Activated CD8-positive, alpha-beta memory T cell treated with anti-CD3 and anti-CD28 coated beads for 48 hours (primary cell): ENCODE data around the gene BRF1.
"Not testable (repeated sequence)": the region's sequence is repeated elsewhere in the genome, so short reads cannot be mapped to it uniquely, and the experiment has no call there.

Experiments used
- DNase-seq, 3 experiments: peaks; one replicate each; pipeline ENCODE4 v3.0.0-alpha.2; 2020; ENCODE audit warnings: low read depth in 2 of 3, low spot score in 2 of 3

The BRF1 gene

GRCh38 chr14:105332350-105332874 lies 31.6 kb upstream of the BRF1 start:
- DNase-seq: no peak

- DNase-seq: no peak
Measured at GRCh38 chr14:105331575-105332349, 31.0 kb upstream of the BRF1 start.

GRCh38 chr14:105330491-105330895 lies 29.7 kb upstream of the BRF1 start:
- DNase-seq: no peak

GRCh38 chr14:105329411-105330150 lies 28.8 kb upstream of the BRF1 start:
- no peak for DNase-seq

GRCh38 chr14:105328678-105329390 lies 28.0 kb upstream of the BRF1 start:
- DNase-seq: no peak

GRCh38 chr14:105328070-105328677 lies 27.4 kb upstream of the BRF1 start:
- no peak for DNase-seq

GRCh38 chr14:105327695-105328045 lies 26.9 kb upstream of the BRF1 start:
- not testable (repeated sequence) for DNase-seq

GRCh38 chr14:105326891-105327694 lies 26.3 kb upstream of the BRF1 start:
- DNase-seq: no peak

GRCh38 chr14:105326568-105326867 lies 25.7 kb upstream of the BRF1 start:
- no peak for DNase-seq

GRCh38 chr14:105325716-105326567 lies 25.1 kb upstream of the BRF1 start:
- DNase-seq: no peak

GRCh38 chr14:105325303-105325702 lies 24.5 kb upstream of the BRF1 start:
- DNase-seq: no peak

- no peak for DNase-seq
Measured at GRCh38 chr14:105324871-105325270, 24.1 kb upstream of the BRF1 start.

- no peak for DNase-seq
Measured at GRCh38 chr14:105324080-105324778, 23.4 kb upstream of the BRF1 start.

GRCh38 chr14:105323663-105324062 lies 22.9 kb upstream of the BRF1 start:
- no peak for DNase-seq

GRCh38 chr14:105322791-105323556 lies 22.2 kb upstream of the BRF1 start:
- no peak for DNase-seq

GRCh38 chr14:105317546-105317945 lies 16.7 kb upstream of the BRF1 start:
- no peak for DNase-seq

GRCh38 chr14:105316968-105317510 lies 16.2 kb upstream of the BRF1 start:
- DNase-seq: no peak

- DNase-seq: no peak
Measured at GRCh38 chr14:105316577-105316941, 15.8 kb upstream of the BRF1 start.
